Measurements from ENCODE around the gene TRERF1. TPM values are rescaled to one million over a fixed set of nuclear protein-coding genes. Genes with fewer than 3 reads are reported as not detected.
A peak's percentile ranks its signal among the peaks of the same experiment; 100 is the strongest.

Gene TRERF1
- total RNA-seq, 6 donors from 2014 or later, result 2.0 to 7.3 (median 5.4) TPM

GRCh38 chr6:42394151-42394550, 57.6 kb downstream of the TRERF1 start:
- TF ChIP-seq POLR2A (IDR thresholded peaks at IDR 0.05) (no peak), CTCF (IDR thresholded peaks at IDR 0.05) (no peak), POLR2AphosphoS5 (IDR thresholded peaks at IDR 0.05) (no peak), EP300 (IDR thresholded peaks at IDR 0.05) (no peak)
- Histone ChIP-seq H3K27ac (no peak overlapping the region), H3K36me3 (no peaks in the 10 kb centered on the region), H3K9me3 (no peaks in the 10 kb centered on the region), H3K4me1 (peaks cover 0 to 8% (median 0%) of the 10 kb centered on the region in 4 donors), H3K4me3 (no peak overlapping the region), H3K27me3 (no peaks in the 10 kb centered on the region)
- no peak for ATAC-seq (ENCODE audit: low FRiP score in 2 of 2)
- 74 to 92% methylated on average over 4 of the region's 4 CpGs for WGBS, 2 donors
- no peak for DNase-seq

- H3K4me3 ChIP-seq, result no peak overlapping the region
- H3K27ac ChIP-seq, result no peak overlapping the region
- TF ChIP-seq POLR2AphosphoS5 (IDR thresholded peaks at IDR 0.05) (no peak), EP300 (IDR thresholded peaks at IDR 0.05) (no peak), POLR2A (IDR thresholded peaks at IDR 0.05) (no peak), CTCF (IDR thresholded peaks at IDR 0.05) (no peak)
- H3K4me1 ChIP-seq, result peaks cover 0 to 8% (median 0%) of the 10 kb centered on the region in 4 donors
- no peak for DNase-seq
- H3K9me3 ChIP-seq, result no peaks in the 10 kb centered on the region
- no peaks in the 10 kb centered on the region for H3K36me3 ChIP-seq
- no peak for ATAC-seq (ENCODE audit: low FRiP score in 2 of 2)
- H3K27me3 ChIP-seq, result no peaks in the 10 kb centered on the region
- 90 to 93% methylated on average over 3 of the region's 3 CpGs for WGBS, 2 donors
Measured at GRCh38 chr6:42393339-42393738, 58.4 kb downstream of the TRERF1 start.

DNA sequence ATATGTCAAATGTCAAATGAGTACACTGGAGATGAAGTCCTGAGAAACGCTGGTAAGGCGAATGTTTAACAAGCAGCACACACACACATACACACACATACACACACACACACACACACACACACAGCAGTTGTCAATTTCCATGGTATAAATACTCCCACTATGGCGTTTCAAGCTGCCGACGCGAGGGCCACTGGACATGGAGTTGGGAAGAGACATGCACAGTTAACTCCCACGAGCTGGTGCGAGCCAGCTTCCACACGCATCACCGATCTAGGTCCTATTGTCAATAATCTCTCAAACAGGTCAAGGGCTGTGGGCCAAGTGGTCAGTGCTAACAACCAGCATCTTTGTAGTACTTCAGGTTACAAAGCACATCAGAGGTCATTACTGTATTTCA, 58.9 kb downstream of the TRERF1 start:
- no peak overlapping the region for H3K27ac ChIP-seq
- TF ChIP-seq CTCF (IDR thresholded peaks at IDR 0.05) (no peak), EP300 (IDR thresholded peaks at IDR 0.05) (no peak), POLR2A (IDR thresholded peaks at IDR 0.05) (no peak), POLR2AphosphoS5 (IDR thresholded peaks at IDR 0.05) (no peak)
- H3K4me3 ChIP-seq, result no peak overlapping the region
- DNase-seq (no peak), ATAC-seq (ENCODE audit: low FRiP score in 2 of 2) (no peak)
- no peaks in the 10 kb centered on the region for H3K9me3 ChIP-seq
- WGBS, 2 donors, result 92 to 94% methylated on average over 10 of the region's 10 CpGs
- H3K36me3 ChIP-seq, result no peaks in the 10 kb centered on the region
- H3K4me1 ChIP-seq, result peaks cover 0 to 8% (median 0%) of the 10 kb centered on the region in 4 donors
- H3K27me3 ChIP-seq, result no peaks in the 10 kb centered on the region

DNA sequence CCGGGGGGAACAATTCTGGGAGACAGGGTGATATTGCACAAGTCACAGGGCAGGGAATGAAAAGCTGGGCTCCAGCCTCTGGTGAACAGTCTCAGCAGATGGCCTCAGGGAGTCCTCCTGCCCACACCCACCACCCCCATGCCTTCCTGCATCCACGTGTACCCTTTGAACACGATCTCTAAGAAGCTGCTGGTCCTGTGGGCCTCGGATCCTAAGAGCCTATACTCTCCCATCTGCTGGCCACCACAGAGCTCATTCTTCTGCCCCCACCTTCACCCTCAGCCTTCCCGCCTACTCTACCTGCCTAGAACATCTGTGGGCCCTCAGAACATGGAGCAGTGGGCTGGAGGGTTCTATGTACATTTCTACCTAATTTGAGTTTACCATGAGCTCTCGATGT, 60.3 kb downstream of the TRERF1 start:
- no peak for ATAC-seq (ENCODE audit: low FRiP score in 2 of 2)
- H3K27ac ChIP-seq, result peak overlapping the region in 2 of 4 donors; percentile 53 to 72
- WGBS, 2 donors, result 90 to 94% methylated on average over 6 of the region's 6 CpGs

More for the DNA sequence above, 60.3 kb downstream of the TRERF1 start:
- H3K36me3 ChIP-seq, result no peaks in the 10 kb centered on the region
- H3K9me3 ChIP-seq, result no peaks in the 10 kb centered on the region
- no peak for DNase-seq
- H3K4me1 ChIP-seq, result peaks cover 0 to 8% (median 0%) of the 10 kb centered on the region in 4 donors
- no peak overlapping the region for H3K4me3 ChIP-seq
- no peaks in the 10 kb centered on the region for H3K27me3 ChIP-seq
- TF ChIP-seq POLR2A (IDR thresholded peaks at IDR 0.05) (no peak), CTCF (IDR thresholded peaks at IDR 0.05) (no peak), POLR2AphosphoS5 (IDR thresholded peaks at IDR 0.05) (no peak), EP300 (IDR thresholded peaks at IDR 0.05) (no peak)

Data from upper lobe of left lung (tissue), 6 donors.